ENCODE data around the gene SNX14.
"Not testable (repeated sequence)": the region's sequence is repeated elsewhere in the genome, so short reads cannot be mapped to it uniquely, and the experiment has no call there.

Gene SNX14

GRCh38 chr6:85593438-85594196 lies at the start of gene SNX14:
Gene SNX14, minus strand, starts transcription at chr6:85593858. Its CDS starts 140 bp downstream, at chr6:85593718.
- peak; percentile 43 to 49 for DNase-seq (ENCODE audit: low read depth in 1 of 2, low spot score in 1 of 2)

- peak; percentile 98 for DNase-seq (ENCODE audit: low read depth in 1 of 2, low spot score in 1 of 2)
These were observed 49.3 kb upstream of the SNX14 start, which contains the start of gene SYNCRIP for GRCh38 chr6:85642774-85643536. Gene SYNCRIP, minus strand, starts transcription at chr6:85642886. Its CDS starts 1,447 bp downstream, at chr6:85641439.

- DNase-seq (ENCODE audit: low read depth in 1 of 2, low spot score in 1 of 2): peak; percentile 16 to 43
These were observed 48.5 kb upstream of the SNX14 start for GRCh38 chr6:85641897-85642773.

GRCh38 chr6:85641522-85641896 lies 47.9 kb upstream of the SNX14 start:
- peak in 1 of 2 donors; percentile 3 for DNase-seq (ENCODE audit: low read depth in 1 of 2, low spot score in 1 of 2)

- no peak for DNase-seq (ENCODE audit: low read depth in 1 of 2, low spot score in 1 of 2)
These were observed 47.2 kb upstream of the SNX14 start for GRCh38 chr6:85640821-85641220.

GRCh38 chr6:85637579-85637978 lies 43.9 kb upstream of the SNX14 start:
- no peak for DNase-seq (ENCODE audit: low read depth in 1 of 2, low spot score in 1 of 2)

- no peak for DNase-seq (ENCODE audit: low read depth in 1 of 2, low spot score in 1 of 2)
These were observed 38.7 kb upstream of the SNX14 start for GRCh38 chr6:85632164-85632942.

GRCh38 chr6:85631117-85631516 lies 37.5 kb upstream of the SNX14 start:
- DNase-seq (ENCODE audit: low read depth in 1 of 2, low spot score in 1 of 2): not testable (repeated sequence)

- no peak for DNase-seq (ENCODE audit: low read depth in 1 of 2, low spot score in 1 of 2)
These were observed 34.7 kb upstream of the SNX14 start for GRCh38 chr6:85628353-85628752.

- no peak for DNase-seq (ENCODE audit: low read depth in 1 of 2, low spot score in 1 of 2)
These were observed 26.6 kb upstream of the SNX14 start for GRCh38 chr6:85620308-85620707.

GRCh38 chr6:85614780-85615179 lies 21.1 kb upstream of the SNX14 start:
- DNase-seq (ENCODE audit: low read depth in 1 of 2, low spot score in 1 of 2): no peak

- no peak for DNase-seq (ENCODE audit: low read depth in 1 of 2, low spot score in 1 of 2)
These were observed 19.2 kb upstream of the SNX14 start for GRCh38 chr6:85612690-85613474.

GRCh38 chr6:85610182-85610895 lies 16.7 kb upstream of the SNX14 start:
- DNase-seq (ENCODE audit: low read depth in 1 of 2, low spot score in 1 of 2): no peak

GRCh38 chr6:85602100-85602499 lies 8.4 kb upstream of the SNX14 start:
- no peak for DNase-seq (ENCODE audit: low read depth in 1 of 2, low spot score in 1 of 2)

- no peak for DNase-seq (ENCODE audit: low read depth in 1 of 2, low spot score in 1 of 2)
These were observed 7.2 kb upstream of the SNX14 start for GRCh38 chr6:85600713-85601313.

- peak in 1 of 2 donors; percentile 13 for DNase-seq (ENCODE audit: low read depth in 1 of 2, low spot score in 1 of 2)
These were observed 706 bp upstream of the SNX14 start for GRCh38 chr6:85594197-85594930.

GRCh38 chr6:85592033-85592432 lies 1.6 kb downstream of the SNX14 start:
- no peak for DNase-seq (ENCODE audit: low read depth in 1 of 2, low spot score in 1 of 2)

GRCh38 chr6:85591207-85591606 lies 2.5 kb downstream of the SNX14 start:
- DNase-seq (ENCODE audit: low read depth in 1 of 2, low spot score in 1 of 2): no peak

Measured in stimulated activated CD4-positive, alpha-beta T cell treated with anti-CD3 and anti-CD28 coated beads, Interleukin-15, amount 100 ng/mL, for 1 hour (primary cell).